NB4 (cell line): ENCODE results near the gene GBX2.

Experiments used
- DNase-seq: peaks from one replicate; pipeline ENCODE4 v3.0.0; 2010; ENCODE audit warnings: low read depth
- H3K4me3 ChIP-seq: one replicate; pipeline ENCODE4 v1.5.1; 2011; ENCODE audit warnings: mild to moderate bottlenecking, low read depth, low read length, moderate library complexity
- MYC ChIP-seq: IDR thresholded peaks from 2 replicates; pipeline ENCODE4 v1.6.1; 2011; ENCODE audit warnings: low read depth, low read length
- POLR2A ChIP-seq: IDR thresholded peaks from 2 replicates; pipeline ENCODE4 v1.6.1; 2011; ENCODE audit warnings: mild to moderate bottlenecking; ENCODE audit not compliant: insufficient read length; ENCODE audit errors: extremely low read depth
- TF ChIP-seq, protein P1 (sequence below): IDR thresholded peaks from 2 replicates; pipeline ENCODE4 v1.6.1; 2011; ENCODE audit warnings: low read depth, low read length
- TF ChIP-seq, protein P2 (sequence below): IDR thresholded peaks from one replicate; pipeline ENCODE4 v1.5.1; 2012; ENCODE audit warnings: low read depth, low read length

Gene GBX2

DNA sequence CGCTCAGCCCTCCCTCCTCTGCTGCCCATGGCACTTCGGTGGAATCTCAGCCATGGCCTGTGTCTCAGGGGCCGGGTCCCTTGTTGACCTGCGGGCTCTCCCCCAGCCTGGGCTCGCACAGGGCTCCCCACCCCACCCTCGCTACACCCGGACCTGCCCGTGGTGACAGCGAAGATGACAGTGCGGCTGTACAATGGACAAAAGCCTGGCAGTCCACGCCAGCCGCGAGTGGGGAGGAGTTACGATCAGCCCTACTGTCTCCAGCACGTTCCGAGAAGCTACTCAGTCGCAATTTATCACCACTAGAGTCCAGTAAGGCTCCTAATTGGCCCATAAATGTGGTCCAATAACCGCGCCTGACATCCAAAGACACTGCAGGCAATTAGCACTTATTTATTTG is 31.6 kb downstream of the GBX2 start:
- H3K4me3 ChIP-seq: no peak overlapping the region
- TF ChIP-seq, protein P1, sequence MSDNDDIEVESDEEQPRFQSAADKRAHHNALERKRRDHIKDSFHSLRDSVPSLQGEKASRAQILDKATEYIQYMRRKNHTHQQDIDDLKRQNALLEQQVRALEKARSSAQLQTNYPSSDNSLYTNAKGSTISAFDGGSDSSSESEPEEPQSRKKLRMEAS: no peak
- TF ChIP-seq, protein P2, sequence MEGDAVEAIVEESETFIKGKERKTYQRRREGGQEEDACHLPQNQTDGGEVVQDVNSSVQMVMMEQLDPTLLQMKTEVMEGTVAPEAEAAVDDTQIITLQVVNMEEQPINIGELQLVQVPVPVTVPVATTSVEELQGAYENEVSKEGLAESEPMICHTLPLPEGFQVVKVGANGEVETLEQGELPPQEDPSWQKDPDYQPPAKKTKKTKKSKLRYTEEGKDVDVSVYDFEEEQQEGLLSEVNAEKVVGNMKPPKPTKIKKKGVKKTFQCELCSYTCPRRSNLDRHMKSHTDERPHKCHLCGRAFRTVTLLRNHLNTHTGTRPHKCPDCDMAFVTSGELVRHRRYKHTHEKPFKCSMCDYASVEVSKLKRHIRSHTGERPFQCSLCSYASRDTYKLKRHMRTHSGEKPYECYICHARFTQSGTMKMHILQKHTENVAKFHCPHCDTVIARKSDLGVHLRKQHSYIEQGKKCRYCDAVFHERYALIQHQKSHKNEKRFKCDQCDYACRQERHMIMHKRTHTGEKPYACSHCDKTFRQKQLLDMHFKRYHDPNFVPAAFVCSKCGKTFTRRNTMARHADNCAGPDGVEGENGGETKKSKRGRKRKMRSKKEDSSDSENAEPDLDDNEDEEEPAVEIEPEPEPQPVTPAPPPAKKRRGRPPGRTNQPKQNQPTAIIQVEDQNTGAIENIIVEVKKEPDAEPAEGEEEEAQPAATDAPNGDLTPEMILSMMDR: no peak
- TF ChIP-seq POLR2A: no peak
- no peak for TF ChIP-seq MYC
- DNase-seq: no peak

- TF ChIP-seq POLR2A: no peak
- TF ChIP-seq, protein P2: no peak
- TF ChIP-seq MYC: no peak
- TF ChIP-seq, protein P1: no peak
- no peak for DNase-seq
- H3K4me3 ChIP-seq: no peak overlapping the region
These were observed 34.7 kb downstream of the GBX2 start for GRCh38 chr2:236133410-236134012.

DNA sequence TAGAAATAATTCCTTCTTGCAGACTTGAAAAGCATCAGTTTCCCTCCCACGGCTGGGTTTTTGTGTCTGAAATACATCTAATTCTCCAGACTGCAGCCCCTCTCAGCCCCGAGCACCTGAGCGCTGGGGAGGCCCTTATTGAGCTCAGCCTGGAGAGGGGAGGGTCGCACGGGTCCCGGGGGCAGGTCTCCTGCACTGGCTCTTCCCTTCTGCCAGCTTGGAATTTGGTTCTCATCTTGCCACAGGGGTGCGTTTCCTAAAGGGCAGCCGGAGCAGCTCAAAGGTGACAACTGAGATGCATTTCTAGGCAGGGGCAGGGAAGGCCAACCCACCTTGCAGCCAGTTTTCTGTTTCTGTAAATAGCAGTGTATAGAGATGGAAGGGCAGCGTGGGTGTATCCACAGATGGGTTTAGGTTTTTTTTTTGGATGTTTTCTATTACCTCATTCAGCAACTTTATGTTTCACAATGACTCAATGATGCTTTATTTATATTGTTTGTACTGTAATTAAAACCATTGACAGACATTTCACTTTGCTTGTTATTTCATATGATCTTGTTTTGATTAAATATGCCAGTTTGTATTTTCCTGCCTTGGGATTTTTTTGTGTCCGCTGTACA is 37.0 kb downstream of the GBX2 start:
- no peak overlapping the region for H3K4me3 ChIP-seq
- DNase-seq: no peak
- TF ChIP-seq MYC (no peak), POLR2A (no peak)
- TF ChIP-seq, protein P1: no peak
- TF ChIP-seq, protein P2: no peak

DNA sequence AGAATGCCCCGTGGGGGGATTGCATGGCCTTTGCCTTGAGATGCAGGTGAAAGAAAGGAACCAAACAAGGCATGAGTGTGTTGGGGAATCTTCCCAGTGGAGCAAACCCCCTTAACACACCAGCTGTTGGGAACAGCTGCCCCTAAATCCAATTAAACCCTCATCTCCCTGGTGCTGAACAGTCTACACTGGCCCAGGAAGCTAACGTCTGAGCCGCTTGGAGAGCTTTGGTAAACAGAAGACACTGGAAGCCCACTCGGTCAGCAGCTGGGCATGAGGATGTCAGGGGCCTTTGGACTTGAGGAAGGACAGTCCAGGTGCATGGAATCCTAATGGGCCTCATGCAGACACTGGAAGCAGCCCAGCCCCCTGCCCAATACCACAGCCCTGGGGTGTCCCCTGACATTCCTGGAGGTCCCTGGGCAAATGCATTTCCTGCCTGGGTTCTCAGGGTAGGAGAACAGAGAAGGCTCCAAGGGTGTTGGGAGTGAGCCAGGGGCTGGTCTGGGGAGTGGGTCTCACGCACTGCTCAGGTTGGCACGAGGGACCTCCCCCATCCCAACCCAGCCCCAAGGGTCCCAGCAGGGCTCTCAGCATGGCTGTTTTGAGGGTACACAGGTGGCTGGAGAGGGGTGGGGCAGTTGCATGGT is 37.7 kb downstream of the GBX2 start:
- no peak overlapping the region for H3K4me3 ChIP-seq
- TF ChIP-seq, protein P1: no peak
- TF ChIP-seq, protein P2: no peak
- no peak for DNase-seq

DNA sequence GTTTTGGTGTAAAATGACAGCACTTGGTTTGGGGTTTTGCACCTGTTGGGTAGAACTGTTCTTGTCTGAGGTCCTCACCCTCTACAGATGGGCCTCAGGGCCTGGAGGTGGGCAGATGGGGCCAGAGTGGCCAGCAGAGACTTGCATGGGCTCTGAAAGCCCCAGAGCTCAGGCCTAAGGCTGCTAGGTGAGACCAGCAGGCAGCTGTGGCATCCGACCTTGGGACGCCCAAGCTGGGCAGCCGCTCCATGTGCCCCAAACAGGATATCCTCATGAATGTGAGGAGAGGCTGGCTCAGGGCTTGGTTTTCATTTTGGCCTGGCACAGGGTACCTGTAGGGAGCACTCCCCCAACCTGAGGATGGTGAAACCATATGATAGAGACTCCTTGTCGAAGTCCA is 38.3 kb downstream of the GBX2 start:
- no peak overlapping the region for H3K4me3 ChIP-seq
- no peak for TF ChIP-seq MYC
- no peak for TF ChIP-seq POLR2A
- TF ChIP-seq, protein P1: no peak
- TF ChIP-seq, protein P2: no peak
- DNase-seq: no peak
